HG02642 (cell line): ENCODE measurements around the gene OLIG2.

Experiments used
- ATAC-seq: cut with Tn5 transposase; IDR thresholded peaks from one replicate; pipeline ENCODE4 v1.9.1; 2021; ENCODE audit warnings: mild to moderate bottlenecking; ENCODE audit not compliant: unreplicated experiment, poor library complexity

The OLIG2 gene

DNA sequence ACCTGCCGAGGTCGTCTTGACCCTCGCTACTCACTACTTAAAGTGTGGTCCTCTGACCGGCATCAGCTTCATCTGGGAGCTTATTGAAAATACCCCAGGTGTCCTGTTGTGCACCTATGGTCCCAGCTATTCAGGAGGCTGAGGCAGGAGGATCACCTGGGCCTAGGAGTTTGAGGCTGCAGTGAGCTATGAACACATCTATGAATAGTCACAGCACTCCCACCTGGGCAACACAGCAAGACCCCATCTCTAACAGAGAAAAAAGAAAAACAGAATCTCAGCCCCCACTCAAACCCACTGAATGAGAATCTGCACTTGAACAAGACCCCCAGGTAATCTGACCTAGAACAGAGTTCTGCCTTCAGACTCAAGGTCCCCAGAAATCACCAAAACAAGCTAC lies 35.5 kb downstream of the OLIG2 start:
- no peak for ATAC-seq

DNA sequence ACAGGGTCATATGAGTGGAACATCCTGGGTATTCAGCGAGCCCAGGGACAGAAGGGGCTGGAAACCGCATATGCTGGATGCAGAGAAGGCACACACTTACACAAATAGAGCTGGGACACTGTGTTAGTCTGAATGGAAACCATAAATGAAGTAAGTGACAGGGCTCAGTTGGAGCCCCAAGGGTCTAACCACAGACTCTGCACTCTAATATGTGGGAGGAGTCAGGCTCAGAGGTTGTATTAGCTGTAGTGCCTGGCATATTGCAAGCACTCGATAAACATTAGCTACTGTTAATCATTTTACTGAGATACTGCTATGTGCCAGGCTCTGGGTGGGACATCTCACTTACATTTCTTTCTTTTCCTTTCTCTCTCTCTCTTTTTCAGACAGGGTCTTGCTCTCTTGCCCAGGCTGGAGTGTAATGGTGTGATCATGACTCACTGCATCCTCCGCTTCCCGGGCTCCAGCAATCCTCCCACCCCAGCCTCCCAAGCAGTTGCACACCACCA lies 37.7 kb downstream of the OLIG2 start:
- no peak for ATAC-seq

- no peak for ATAC-seq
Measured at GRCh38 chr21:33063907-33064622, 38.3 kb downstream of the OLIG2 start.

DNA sequence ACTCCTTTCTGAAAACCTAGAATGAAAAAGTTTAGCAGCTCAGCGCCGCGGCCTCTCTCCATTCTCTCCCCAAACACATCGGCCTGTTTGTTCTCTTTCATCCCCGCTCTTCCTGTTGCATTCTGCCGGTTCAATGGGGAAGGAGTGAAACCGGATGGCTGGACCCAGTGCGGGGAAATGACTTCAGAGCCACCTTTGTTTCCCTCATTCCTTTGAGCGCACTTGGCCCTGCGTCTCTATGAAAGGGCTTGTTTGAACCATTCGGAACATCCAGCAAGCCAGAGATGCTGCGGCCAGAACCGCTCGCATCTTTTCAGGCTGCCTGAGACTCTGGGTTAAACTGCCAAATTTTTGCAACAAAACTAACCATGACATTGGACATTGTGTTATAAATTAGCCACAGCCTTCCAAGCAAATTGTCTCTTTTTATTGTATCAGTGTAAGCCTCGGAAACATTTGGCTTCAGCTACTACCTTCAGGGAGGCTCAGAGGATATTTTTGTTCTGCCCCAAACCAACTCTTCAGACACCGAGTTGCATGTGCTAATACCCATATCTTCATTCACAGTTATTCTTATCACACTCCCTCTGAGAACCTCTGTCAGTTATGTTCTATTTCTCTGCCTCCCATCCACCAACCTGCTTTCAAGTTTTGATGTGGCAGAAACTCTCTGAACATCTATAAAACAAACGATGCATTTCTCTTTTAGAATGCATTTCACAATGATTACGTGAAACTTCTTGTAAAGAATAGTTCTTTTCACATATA lies 39.1 kb downstream of the OLIG2 start:
- no peak for ATAC-seq

DNA sequence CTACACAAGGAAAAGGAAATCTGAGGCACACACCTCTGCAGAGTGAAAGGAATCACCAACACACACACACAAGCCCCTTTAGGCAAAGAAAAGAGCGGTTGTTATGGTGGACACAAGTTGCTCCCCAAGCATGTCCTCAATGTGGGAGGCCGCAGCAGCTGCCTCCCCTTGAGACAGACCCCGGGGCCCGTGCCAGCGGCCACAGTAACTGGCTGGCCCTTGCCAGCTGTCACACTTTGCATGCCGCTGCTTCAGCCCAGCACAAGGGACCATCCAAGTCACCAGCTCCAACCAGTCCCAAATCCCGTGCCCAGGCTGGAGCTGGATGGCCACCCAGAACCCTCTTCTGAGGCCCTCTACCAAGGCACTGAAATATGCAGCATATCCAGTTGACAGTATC lies 41.3 kb downstream of the OLIG2 start:
- ATAC-seq, result no peak

DNA sequence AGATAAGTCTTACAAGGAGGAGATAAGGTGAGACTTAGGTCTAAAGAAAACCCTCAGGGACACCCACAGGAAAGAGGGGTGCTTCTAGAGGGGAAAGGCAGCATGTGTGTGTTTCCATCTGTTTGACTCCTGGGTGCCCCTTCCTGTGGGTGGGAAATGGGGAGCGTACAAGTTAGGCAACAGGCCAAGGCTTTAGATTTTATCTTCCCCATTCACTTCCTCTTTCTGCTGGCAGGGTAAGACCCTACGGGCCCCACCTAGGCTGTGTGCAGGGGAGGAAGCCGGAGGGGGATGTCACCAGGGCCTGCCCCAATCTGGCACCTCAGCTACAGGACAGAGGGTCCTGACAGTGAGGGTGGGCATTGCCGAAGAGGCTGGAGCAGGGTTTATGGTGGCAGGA lies 41.7 kb downstream of the OLIG2 start:
- no peak for ATAC-seq

- ATAC-seq, result no peak
Measured at GRCh38 chr21:33069243-33069642, 43.5 kb downstream of the OLIG2 start.

GRCh38 chr21:33069645-33069993 lies 43.9 kb downstream of the OLIG2 start:
- no peak for ATAC-seq

DNA sequence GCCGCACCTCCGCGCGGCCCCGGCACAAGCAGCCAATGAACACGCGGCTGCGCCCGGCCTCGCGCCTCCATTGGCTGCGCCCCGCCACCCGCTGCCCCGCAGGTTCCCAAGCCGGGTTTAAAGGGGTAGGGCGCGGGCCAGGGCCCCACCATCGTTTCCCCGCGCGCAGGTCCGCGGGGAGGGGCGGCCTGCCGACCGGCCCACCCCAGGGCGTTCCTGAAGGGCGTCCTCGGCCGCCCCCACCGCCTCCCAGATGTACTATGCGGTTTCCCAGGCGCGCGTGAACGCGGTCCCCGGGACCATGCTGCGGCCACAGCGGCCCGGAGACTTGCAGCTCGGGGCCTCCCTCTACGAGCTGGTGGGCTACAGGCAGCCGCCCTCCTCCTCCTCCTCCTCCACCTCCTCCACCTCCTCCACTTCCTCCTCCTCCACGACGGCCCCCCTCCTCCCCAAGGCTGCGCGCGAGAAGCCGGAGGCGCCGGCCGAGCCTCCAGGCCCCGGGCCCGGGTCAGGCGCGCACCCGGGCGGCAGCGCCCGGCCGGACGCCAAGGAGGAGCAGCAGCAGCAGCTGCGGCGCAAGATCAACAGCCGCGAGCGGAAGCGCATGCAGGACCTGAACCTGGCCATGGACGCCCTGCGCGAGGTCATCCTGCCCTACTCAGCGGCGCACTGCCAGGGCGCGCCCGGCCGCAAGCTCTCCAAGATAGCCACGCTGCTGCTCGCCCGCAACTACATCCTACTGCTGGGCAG lies 44.4 kb downstream of the OLIG2 start, which contains the start of gene OLIG1:
OLIG1 (plus strand) TSS at position 148 of the 750 bp plus-strand sequence; CDS start at position 254, 106 bp downstream.
- peak; percentile 44 for ATAC-seq

GRCh38 chr21:33070744-33070997 lies 44.9 kb downstream of the OLIG2 start:
- ATAC-seq, result peak; percentile 27

- ATAC-seq, result peak; percentile 26
Measured at GRCh38 chr21:33070998-33071769, 45.4 kb downstream of the OLIG2 start.

DNA sequence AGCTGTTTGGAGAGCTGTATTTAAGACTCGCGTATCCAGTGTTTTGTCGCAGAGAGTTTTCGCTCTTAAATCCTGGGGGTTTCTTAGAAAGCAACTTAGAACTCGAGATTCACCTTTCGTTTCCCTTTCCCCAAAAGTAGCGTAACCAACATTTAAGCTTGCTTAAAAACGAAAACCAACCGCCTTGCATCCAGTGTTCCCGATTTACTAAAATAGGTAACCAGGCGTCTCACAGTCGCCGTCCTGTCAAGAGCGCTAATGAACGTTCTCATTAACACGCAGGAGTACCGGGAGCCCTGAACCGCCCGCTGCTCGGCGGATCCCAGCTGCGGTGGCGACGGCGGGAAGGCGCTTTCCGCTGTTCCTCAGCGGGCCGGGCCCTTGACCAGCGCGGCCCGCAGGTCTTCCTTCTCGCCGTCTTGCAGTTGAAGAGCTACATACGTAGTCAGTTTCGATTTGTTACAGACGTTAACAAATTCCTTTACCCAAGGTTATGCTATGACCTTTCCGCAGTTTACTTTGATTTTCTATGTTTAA lies 46.1 kb downstream of the OLIG2 start:
- ATAC-seq, result no peak

GRCh38 chr21:33073636-33074035 lies 47.9 kb downstream of the OLIG2 start:
- no peak for ATAC-seq

DNA sequence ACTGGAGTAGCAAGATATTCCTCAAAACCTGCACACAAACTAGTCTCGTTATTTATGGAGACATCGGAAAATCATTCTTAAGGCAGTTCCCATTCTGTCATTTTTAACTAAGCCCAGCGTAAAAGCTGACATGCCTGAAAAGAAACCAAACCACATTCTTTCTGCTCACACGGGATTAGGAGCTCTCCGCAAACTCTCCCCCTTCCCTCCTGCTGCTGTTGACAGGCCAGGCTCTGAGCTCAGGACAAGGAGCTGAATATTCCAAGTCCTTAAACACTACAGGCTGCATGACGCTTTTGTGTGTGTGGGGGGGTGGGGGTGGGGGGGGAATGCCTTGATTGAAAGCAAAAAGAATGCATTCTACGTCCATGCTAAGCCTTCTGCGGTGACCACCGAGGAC lies 49.4 kb downstream of the OLIG2 start:
- ATAC-seq, result no peak

DNA sequence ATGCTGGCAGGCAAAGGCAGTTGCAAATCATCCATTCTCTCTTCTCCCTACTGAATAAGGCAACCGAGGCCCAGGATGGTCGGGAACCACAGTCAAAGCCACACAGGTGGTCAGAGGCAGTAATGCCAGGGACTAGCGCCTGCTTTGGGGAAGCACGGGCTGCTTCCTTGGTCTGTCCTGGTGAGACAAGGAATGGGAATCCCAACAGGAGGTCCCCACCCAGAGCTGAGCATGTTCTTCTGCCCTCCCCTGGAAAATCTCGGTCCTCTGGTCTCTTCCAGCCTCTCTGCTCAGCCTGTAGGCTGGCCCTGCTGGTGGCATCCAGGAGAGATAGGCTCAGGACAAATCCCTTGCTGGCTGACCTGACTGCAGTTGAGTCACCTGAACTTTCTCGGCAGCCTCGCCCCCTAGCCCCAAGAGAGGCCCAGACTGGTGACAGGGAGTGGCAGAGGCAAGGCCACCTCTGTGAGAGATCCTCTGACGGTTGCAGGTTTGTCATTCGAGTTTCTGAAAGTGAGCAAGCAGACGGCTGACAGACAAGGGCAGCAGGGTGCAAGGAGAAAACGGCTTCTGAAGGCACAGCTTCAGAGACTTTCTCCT lies 50.0 kb downstream of the OLIG2 start:
- no peak for ATAC-seq

- ATAC-seq, result no peak
Measured at GRCh38 chr21:33076600-33077329, 51.0 kb downstream of the OLIG2 start.
